ENCODE results near the gene TADA2A. TPM values are rescaled to one million over a fixed set of nuclear protein-coding genes. Genes with fewer than 3 reads are reported as not detected.

TADA2A gene
- total RNA-seq, 5 donors from 2014 or later (not counting 1 experiment from before 2014, with no cell fraction given) = 14.5 to 27.3 (median 21.9) TPM

DNA sequence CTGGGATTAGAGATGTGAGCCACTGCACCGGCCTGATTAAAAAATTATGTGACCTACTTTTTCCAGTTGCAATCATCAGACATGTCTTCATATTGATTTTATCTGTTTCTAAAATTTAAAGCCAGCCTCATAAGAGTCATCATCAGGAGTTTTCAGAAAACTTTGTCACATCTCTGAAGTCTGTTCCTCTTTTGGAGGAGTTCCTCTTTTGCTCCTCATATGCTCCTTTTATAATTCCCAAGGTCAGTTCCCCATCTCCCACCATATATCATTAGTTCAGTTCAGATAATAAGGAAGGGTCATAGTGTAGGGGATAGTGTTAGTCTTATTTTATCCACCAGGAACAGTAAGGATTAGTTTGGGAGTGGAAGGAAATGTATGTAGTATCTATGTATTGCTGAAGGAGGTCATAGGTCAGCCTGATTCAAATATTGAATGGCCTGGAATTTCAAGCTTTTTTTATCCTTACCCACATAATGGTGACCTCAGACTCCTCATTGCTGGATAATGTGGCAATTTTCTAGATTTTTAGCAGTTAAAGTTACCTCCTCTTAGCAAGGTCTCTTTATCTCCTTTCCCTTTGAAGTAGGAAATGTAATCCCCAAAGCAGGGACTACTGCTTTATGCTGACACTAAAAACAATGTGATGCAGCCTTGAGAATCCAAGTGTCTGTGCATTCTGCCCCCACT, 69.2 kb downstream of the TADA2A start:
- ATAC-seq (replicated peaks in 1 of 4) (no peak), DNase-seq (no peak)
- Histone ChIP-seq H3K36me3 (ENCODE audit: control insufficient read depth in 2 of 2, extremely low read depth in 1 of 2, insufficient read depth in 1 of 2, low read length in 1 of 2) (peaks cover 10 to 62% of the 10 kb centered on the region in 2 donors), H3K27ac (ENCODE audit: low read length) (no peak overlapping the region), H3K4me1 (ENCODE audit: control insufficient read depth in 1 of 2, extremely low read depth in 1 of 2, insufficient read depth in 2 of 2, low read length in 2 of 2) (no peaks in the 10 kb centered on the region), H3K27me3 (replicated peaks in 1 of 2; ENCODE audit: control insufficient read depth in 2 of 2, extremely low read depth in 1 of 2, insufficient read depth in 2 of 2, low read length in 1 of 2) (no peaks in the 10 kb centered on the region), H3K4me3 (ENCODE audit: control insufficient read depth in 1 of 2, extremely low read depth in 1 of 2, low read length in 1 of 2) (no peak overlapping the region), H3K9me3 (no peaks in the 10 kb centered on the region)
- no CpG with 5 or more reads among the region's 1 CpG for WGBS (ENCODE audit: insufficient coverage)
- Mint-ChIP-seq H3K4me3 (no peak overlapping the region), H3K36me3 (peaks cover 56% of the 10 kb centered on the region), H3K27ac (no peak overlapping the region), H3K4me1 (no peaks in the 10 kb centered on the region), H3K9me3 (no peaks in the 10 kb centered on the region), H3K27me3 (no peaks in the 10 kb centered on the region)
- POLR2A ChIA-PET = no interaction called here
- CTCF ChIA-PET = no interaction called here

DNA sequence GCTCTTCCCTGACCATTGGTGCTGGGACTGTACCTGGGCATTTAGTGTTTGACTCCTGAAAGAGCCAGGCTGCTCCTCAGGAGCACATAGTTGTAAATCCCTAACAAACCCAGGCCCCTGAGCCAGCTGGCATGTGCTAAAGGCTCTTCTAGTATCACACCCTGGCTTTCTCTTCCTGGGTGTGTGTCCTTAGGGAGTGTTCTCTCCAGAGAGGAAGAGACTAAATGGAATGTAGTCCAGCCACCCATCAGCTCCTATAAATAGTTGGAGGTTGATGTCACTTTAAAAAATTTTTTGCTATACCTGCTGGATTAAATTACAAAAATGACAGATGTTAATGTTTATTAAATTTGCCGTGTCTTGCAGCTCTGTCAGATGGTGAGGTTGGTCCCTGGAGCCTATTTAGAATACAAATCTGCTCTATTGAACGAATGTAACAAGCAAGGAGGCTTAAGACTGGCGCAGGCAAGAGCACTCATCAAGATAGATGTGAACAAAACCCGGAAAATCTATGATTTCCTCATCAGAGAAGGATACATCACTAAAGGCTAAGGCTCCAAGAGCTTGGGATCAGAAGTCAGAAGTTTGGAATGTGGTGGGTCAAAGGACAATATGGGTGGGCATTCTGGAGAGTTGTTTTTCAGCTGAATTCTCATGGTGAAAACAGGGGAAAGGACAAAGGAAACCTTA, 69.9 kb downstream of the TADA2A start:
- no peaks in the 10 kb centered on the region for H3K4me1 Mint-ChIP-seq
- H3K27ac Mint-ChIP-seq = no peak overlapping the region

DNA sequence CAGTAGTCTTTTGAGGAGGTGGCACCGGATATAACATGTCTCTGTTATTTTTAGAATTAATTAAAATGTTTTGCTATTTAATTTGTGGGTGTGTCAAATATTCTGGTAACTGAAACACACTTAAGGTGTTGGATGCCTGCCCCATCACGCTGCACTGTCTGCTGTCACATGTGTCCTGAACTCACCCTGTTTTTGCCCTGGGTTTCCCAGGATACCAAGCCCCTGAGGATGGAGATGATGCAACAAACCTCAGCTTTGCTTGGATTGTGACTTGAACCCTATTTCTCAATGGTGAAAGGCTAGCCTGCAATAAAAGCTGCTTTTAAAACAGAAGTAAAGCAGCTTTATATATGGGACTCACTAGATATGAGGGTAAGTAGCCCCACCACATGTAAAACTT, 71.5 kb downstream of the TADA2A start:
- no peaks in the 10 kb centered on the region for H3K27me3 ChIP-seq (replicated peaks in 1 of 2; ENCODE audit: control insufficient read depth in 2 of 2, extremely low read depth in 1 of 2, insufficient read depth in 2 of 2, low read length in 1 of 2)
- Mint-ChIP-seq H3K36me3 (peaks cover 44% of the 10 kb centered on the region), H3K4me3 (no peak overlapping the region), H3K27ac (no peak overlapping the region), H3K27me3 (no peaks in the 10 kb centered on the region), H3K9me3 (no peaks in the 10 kb centered on the region), H3K4me1 (no peaks in the 10 kb centered on the region)
- H3K4me1 ChIP-seq (ENCODE audit: control insufficient read depth in 1 of 2, extremely low read depth in 1 of 2, insufficient read depth in 2 of 2, low read length in 2 of 2) = no peaks in the 10 kb centered on the region
- H3K9me3 ChIP-seq = no peaks in the 10 kb centered on the region
- ATAC-seq (replicated peaks in 1 of 4) = no peak
- H3K36me3 ChIP-seq (ENCODE audit: control insufficient read depth in 2 of 2, extremely low read depth in 1 of 2, insufficient read depth in 1 of 2, low read length in 1 of 2) = peaks cover 7 to 54% of the 10 kb centered on the region in 2 donors
- no peak for DNase-seq
- H3K27ac ChIP-seq (ENCODE audit: low read length) = no peak overlapping the region
- ChIA-PET CTCF (no interaction called here), POLR2A (no interaction called here)
- H3K4me3 ChIP-seq (ENCODE audit: control insufficient read depth in 1 of 2, extremely low read depth in 1 of 2, low read length in 1 of 2) = no peak overlapping the region
- 80% methylated on average over 1 of the region's 2 CpGs for WGBS (ENCODE audit: insufficient coverage)

More for the DNA sequence above, 69.9 kb downstream of the TADA2A start:
- H3K9me3 Mint-ChIP-seq = no peaks in the 10 kb centered on the region
- Histone ChIP-seq H3K9me3 (no peaks in the 10 kb centered on the region), H3K4me3 (ENCODE audit: control insufficient read depth in 1 of 2, extremely low read depth in 1 of 2, low read length in 1 of 2) (no peak overlapping the region), H3K36me3 (ENCODE audit: control insufficient read depth in 2 of 2, extremely low read depth in 1 of 2, insufficient read depth in 1 of 2, low read length in 1 of 2) (peaks cover 8 to 58% of the 10 kb centered on the region in 2 donors), H3K4me1 (ENCODE audit: control insufficient read depth in 1 of 2, extremely low read depth in 1 of 2, insufficient read depth in 2 of 2, low read length in 2 of 2) (no peaks in the 10 kb centered on the region), H3K27me3 (replicated peaks in 1 of 2; ENCODE audit: control insufficient read depth in 2 of 2, extremely low read depth in 1 of 2, insufficient read depth in 2 of 2, low read length in 1 of 2) (no peaks in the 10 kb centered on the region), H3K27ac (ENCODE audit: low read length) (no peak overlapping the region)
- ChIA-PET POLR2A (interaction anchor here in 1 of 2 donors (0.5 kb wide), 1 partner anchor 19 kb away, joined by 4 read pairs; no protein-coding TSS in a partner anchor), CTCF (no interaction called here)
- peaks cover 51% of the 10 kb centered on the region for H3K36me3 Mint-ChIP-seq
- no peak overlapping the region for H3K4me3 Mint-ChIP-seq
- 100% methylated on average over 1 of the region's 4 CpGs for WGBS (ENCODE audit: insufficient coverage)
- ATAC-seq (replicated peaks in 1 of 4) (no peak), DNase-seq (no peak)
- H3K27me3 Mint-ChIP-seq = no peaks in the 10 kb centered on the region

DNA sequence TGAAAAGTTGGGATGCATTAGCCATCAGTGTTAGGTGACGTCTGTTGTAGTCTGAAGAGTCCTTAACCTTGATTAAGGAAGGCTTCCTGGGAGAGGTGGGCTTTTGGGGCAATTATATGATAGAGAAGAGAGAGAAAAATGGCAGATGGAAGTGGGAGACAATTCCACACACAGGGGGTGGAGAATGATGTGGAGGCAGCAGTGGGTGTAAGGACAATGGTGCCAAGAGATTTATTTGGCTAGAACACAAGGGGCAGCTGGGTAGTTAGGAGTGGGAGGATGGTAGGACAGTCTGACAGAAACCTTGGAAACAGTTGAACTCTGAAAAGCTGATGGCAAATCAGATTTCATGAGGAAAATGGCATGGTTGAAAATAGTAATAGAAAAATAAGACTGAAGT, 72.3 kb downstream of the TADA2A start:
- peaks cover 7 to 46% of the 10 kb centered on the region in 2 donors for H3K36me3 ChIP-seq (ENCODE audit: control insufficient read depth in 2 of 2, extremely low read depth in 1 of 2, insufficient read depth in 1 of 2, low read length in 1 of 2)
- DNase-seq = no peak
- H3K4me1 ChIP-seq (ENCODE audit: control insufficient read depth in 1 of 2, extremely low read depth in 1 of 2, insufficient read depth in 2 of 2, low read length in 2 of 2) = no peaks in the 10 kb centered on the region
- Mint-ChIP-seq H3K4me1 (no peaks in the 10 kb centered on the region), H3K9me3 (no peaks in the 10 kb centered on the region), H3K27me3 (no peaks in the 10 kb centered on the region), H3K27ac (peak overlapping the region in 1 of 2 donors; percentile 6), H3K4me3 (no peak overlapping the region), H3K36me3 (peaks cover 37% of the 10 kb centered on the region)
- 80% methylated on average over 1 of the region's 1 CpG for WGBS (ENCODE audit: insufficient coverage)
- CTCF ChIA-PET = no interaction called here
- no peak overlapping the region for H3K27ac ChIP-seq (ENCODE audit: low read length)
- H3K27me3 ChIP-seq (replicated peaks in 1 of 2; ENCODE audit: control insufficient read depth in 2 of 2, extremely low read depth in 1 of 2, insufficient read depth in 2 of 2, low read length in 1 of 2) = no peaks in the 10 kb centered on the region
- H3K9me3 ChIP-seq = no peaks in the 10 kb centered on the region
- no peak overlapping the region for H3K4me3 ChIP-seq (ENCODE audit: control insufficient read depth in 1 of 2, extremely low read depth in 1 of 2, low read length in 1 of 2)
- POLR2A ChIA-PET = no interaction called here
- ATAC-seq (replicated peaks in 1 of 4) = no peak

DNA sequence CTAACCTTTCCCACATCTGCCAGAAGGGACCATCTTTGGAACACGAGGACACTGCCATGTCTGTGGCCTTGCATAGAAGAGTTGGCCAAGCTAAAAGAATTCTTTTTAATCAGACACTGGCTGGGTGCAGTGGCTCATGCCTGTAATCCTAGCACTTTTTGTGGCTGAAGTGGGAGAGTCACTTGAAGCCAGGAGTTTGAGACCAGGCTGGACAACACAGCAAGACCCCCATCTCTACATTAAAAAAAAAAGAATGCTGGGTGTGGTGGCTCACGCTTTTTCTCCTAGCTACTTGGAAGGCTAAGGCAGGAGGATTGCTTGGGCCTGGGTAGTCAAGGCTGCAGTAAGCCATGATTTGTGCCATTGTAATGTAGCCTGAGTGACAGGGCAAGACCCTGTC, 73.7 kb downstream of the TADA2A start:
- no peak overlapping the region for H3K4me3 Mint-ChIP-seq
- no peak overlapping the region for H3K27ac Mint-ChIP-seq
- POLR2A ChIA-PET = no interaction called here
- DNase-seq (no peak), ATAC-seq (replicated peaks in 1 of 4) (no peak)
- H3K36me3 Mint-ChIP-seq = peaks cover 33% of the 10 kb centered on the region
- 100% methylated on average over 1 of the region's 2 CpGs for WGBS (ENCODE audit: insufficient coverage)
- H3K36me3 ChIP-seq (ENCODE audit: control insufficient read depth in 2 of 2, extremely low read depth in 1 of 2, insufficient read depth in 1 of 2, low read length in 1 of 2) = peaks cover 7 to 35% of the 10 kb centered on the region in 2 donors
- H3K9me3 Mint-ChIP-seq = no peaks in the 10 kb centered on the region
- no peak overlapping the region for H3K4me3 ChIP-seq (ENCODE audit: control insufficient read depth in 1 of 2, extremely low read depth in 1 of 2, low read length in 1 of 2)
- CTCF ChIA-PET = no interaction called here
- no peaks in the 10 kb centered on the region for H3K27me3 ChIP-seq (replicated peaks in 1 of 2; ENCODE audit: control insufficient read depth in 2 of 2, extremely low read depth in 1 of 2, insufficient read depth in 2 of 2, low read length in 1 of 2)
- no peak overlapping the region for H3K27ac ChIP-seq (ENCODE audit: low read length)
- no peaks in the 10 kb centered on the region for H3K4me1 ChIP-seq (ENCODE audit: control insufficient read depth in 1 of 2, extremely low read depth in 1 of 2, insufficient read depth in 2 of 2, low read length in 2 of 2)
- no peaks in the 10 kb centered on the region for H3K4me1 Mint-ChIP-seq
- no peaks in the 10 kb centered on the region for H3K27me3 Mint-ChIP-seq
- no peaks in the 10 kb centered on the region for H3K9me3 ChIP-seq

DNA sequence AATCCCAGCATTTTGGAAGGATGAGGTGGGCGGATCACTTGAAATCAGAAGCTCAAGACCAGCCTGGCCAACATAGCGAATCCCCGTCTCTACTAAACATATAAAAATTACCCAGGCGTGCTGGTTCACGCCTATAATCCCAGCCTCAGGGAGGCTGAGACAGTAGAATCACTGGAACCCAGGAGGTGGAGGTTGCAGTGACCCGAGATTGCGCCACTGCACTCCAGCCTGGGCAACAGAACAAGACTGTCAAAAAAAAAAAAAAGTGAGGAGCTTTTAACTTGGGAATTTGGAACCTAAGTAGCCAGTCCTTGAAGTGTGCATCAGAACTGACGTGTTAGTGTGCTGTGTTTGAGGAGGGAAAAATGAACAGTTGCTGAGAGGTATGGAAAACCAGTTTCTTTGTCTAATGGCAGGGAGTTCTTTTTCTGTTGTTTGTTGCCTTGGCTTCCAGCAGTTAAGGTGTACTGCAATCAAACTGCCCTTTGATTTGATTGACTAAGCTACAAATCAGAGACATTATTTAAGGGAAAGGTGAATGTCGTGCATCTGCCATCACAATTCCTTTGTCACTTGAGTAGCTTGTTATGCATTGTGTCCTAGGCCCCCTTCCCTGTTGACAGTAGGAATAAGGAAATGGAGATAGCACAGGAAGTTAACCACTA, 74.4 kb downstream of the TADA2A start:
- no peak overlapping the region for H3K27ac Mint-ChIP-seq
- WGBS (ENCODE audit: insufficient coverage) = 96% methylated on average over 3 of the region's 9 CpGs

More for the DNA sequence above, 74.4 kb downstream of the TADA2A start:
- Histone ChIP-seq H3K27ac (ENCODE audit: low read length) (no peak overlapping the region), H3K4me1 (ENCODE audit: control insufficient read depth in 1 of 2, extremely low read depth in 1 of 2, insufficient read depth in 2 of 2, low read length in 2 of 2) (no peaks in the 10 kb centered on the region), H3K9me3 (no peaks in the 10 kb centered on the region), H3K27me3 (replicated peaks in 1 of 2; ENCODE audit: control insufficient read depth in 2 of 2, extremely low read depth in 1 of 2, insufficient read depth in 2 of 2, low read length in 1 of 2) (no peaks in the 10 kb centered on the region), H3K36me3 (ENCODE audit: control insufficient read depth in 2 of 2, extremely low read depth in 1 of 2, insufficient read depth in 1 of 2, low read length in 1 of 2) (peaks cover 4 to 28% of the 10 kb centered on the region in 2 donors), H3K4me3 (ENCODE audit: control insufficient read depth in 1 of 2, extremely low read depth in 1 of 2, low read length in 1 of 2) (no peak overlapping the region)
- peaks cover 27% of the 10 kb centered on the region for H3K36me3 Mint-ChIP-seq
- ATAC-seq (replicated peaks in 1 of 4) (no peak), DNase-seq (no peak)
- no peaks in the 10 kb centered on the region for H3K9me3 Mint-ChIP-seq
- H3K27me3 Mint-ChIP-seq = no peaks in the 10 kb centered on the region
- no peaks in the 10 kb centered on the region for H3K4me1 Mint-ChIP-seq
- no peak overlapping the region for H3K4me3 Mint-ChIP-seq
- ChIA-PET POLR2A (interaction anchor here in 1 of 2 donors (0.6 kb wide), 1 partner anchor 13 kb away, joined by 3 read pairs; no protein-coding TSS in a partner anchor), CTCF (no interaction called here)

Data from T-cell (primary cell).